Midbrain (tissue), 1 donor: ENCODE data around the gene AMBRA1.
A peak's percentile ranks its signal among the peaks of the same experiment; 100 is the strongest.

Experiments used
- DNase-seq: peaks from one replicate; lab custom pipeline; 2025; lab: John Stamatoyannopoulos, UW

The AMBRA1 gene

DNA sequence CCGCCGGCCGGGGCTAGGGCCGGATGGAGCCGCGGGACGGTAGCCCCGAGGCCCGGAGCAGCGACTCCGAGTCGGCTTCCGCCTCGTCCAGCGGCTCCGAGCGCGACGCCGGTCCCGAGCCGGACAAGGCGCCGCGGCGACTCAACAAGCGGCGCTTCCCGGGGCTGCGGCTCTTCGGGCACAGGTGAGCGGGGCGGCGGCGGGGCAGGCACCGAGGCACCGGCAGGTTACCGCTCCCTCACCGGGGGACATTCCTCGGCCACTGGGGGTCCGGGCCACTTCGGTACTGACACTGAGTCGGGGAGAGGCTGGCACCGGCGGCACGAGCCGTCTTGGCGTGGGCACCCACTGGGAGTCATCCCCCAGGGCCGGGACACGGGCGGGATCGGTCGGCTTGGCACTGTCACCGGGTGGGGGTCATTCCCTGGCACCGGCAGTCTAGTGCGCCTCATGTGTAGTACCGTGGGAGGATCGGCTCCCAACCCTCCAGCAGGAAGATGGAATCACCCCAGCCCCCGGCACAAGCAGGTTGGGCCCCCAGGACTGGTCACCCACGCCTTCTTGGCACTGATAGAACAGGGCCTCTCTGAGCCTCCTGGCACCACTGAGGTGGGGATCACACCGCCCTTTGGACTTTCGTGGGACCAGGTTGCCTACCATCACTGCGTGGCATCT, 246.0 kb downstream of the AMBRA1 start:
- DNase-seq: no peak

DNA sequence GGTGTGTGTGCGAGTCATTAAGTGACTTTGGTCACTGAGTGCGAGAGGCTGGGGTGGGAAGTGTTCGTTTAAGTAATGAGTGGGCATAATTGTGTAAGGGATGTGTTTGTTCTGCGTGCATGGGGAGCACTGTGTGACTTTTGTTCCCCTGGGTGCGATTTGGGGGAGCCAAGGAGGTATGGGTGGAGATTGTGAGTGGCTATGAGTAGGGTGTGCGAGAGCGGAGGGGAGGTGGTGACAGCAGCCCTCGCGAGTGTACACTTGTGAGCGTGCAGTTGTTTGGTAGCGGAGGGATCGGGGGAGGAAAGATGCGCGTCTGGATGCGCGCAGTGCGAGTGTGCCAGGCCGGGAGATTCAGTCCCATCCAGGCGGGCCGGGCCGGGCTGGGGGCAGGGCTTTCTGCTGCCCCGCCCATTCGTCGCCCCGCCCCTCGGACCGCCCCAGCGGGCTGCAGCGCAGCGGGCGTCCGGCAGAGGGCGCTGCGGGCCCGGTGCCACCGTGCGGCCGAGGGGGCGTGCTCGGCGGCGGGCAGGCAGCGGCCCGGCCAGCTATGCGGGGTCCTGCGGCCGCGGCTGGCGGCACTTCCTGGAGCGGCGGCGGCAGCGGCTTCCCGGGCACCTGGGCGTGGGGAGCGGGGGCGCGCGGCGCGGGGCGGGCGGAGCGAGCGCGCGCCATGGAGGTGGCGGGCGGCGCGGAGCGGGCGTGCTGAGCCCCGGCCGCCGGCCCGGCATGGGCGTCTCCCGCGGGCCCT, 246.8 kb downstream of the AMBRA1 start, which contains the start of gene DGKZ:
TSS of gene DGKZ (plus strand) at position 578 of the 751 bp plus-strand sequence. CDS start 197 bp downstream, outside the sequence.
- DNase-seq: peak; percentile 89
